MCF 10A (cell line): Measurements from ENCODE around the gene HTRA3. TPM values are rescaled to one million over a fixed set of nuclear protein-coding genes. Genes with fewer than 3 reads are reported as not detected.

Source experiments
- BruUV-seq: library from RNA; stranded (reverse); fragments of 400-500 nt; replicated peaks from 2 replicates; lab custom pipeline; 2021; lab: Mats Ljungman, UMichigan
- CTCF ChIA-PET: fragments of 300-600 bp; sonication (Branson Sonifier 250); formaldehyde crosslinking; extraction: SDS; loops from one replicate; lab custom pipeline; 2021; ENCODE audit warnings: antibody characterized with exemption, inconsistent platforms; lab: Yijun Ruan, JAX
- POLR2A ChIA-PET: fragments of 300-600, 350-650 bp; sonication (Branson Sonifier 250); formaldehyde crosslinking; extraction: SDS; loops from one replicate; lab custom pipeline; 2020; ENCODE audit warnings: antibody characterized with exemption, inconsistent platforms; lab: Yijun Ruan, JAX
- DNase-seq: peaks from one replicate; pipeline ENCODE4 v3.0.0-alpha.2; 2018; ENCODE audit not compliant: unreplicated experiment
- H3K27ac Mint-ChIP-seq: one replicate; pipeline ENCODE4 v1.8.0; 2022; ENCODE audit warnings: mild to moderate bottlenecking, low read depth, mixed read lengths; ENCODE audit not compliant: unreplicated experiment
- H3K27me3 Mint-ChIP-seq: one replicate; pipeline ENCODE4 v1.8.0; 2022; ENCODE audit warnings: mixed read lengths; ENCODE audit not compliant: insufficient read depth, unreplicated experiment
- H3K36me3 Mint-ChIP-seq: one replicate; pipeline ENCODE4 v1.8.0; 2022; ENCODE audit warnings: mild to moderate bottlenecking, moderate library complexity, mixed read lengths; ENCODE audit not compliant: insufficient read depth, unreplicated experiment
- H3K4me1 Mint-ChIP-seq: one replicate; pipeline ENCODE4 v1.8.0; 2022; ENCODE audit warnings: mixed read lengths; ENCODE audit not compliant: insufficient read depth, unreplicated experiment
- H3K4me3 Mint-ChIP-seq: one replicate; pipeline ENCODE4 v1.8.0; 2022; ENCODE audit warnings: mild to moderate bottlenecking, moderate library complexity, mixed read lengths; ENCODE audit not compliant: unreplicated experiment
- H3K9me3 Mint-ChIP-seq: one replicate; pipeline ENCODE4 v1.8.0; 2022; ENCODE audit warnings: mixed read lengths; ENCODE audit not compliant: unreplicated experiment
- intact Hi-C: fragments of 100-400 bp; cut with micrococcal nuclease; formaldehyde crosslinking; loops from 2 replicates; pipeline ENCODE4 v1.14.1; 2022
- total RNA-seq: library from RNA; stranded (reverse); gene quantifications from 2 replicates; pipeline ENCODE4 v1.2.3, GENCODE V29; 2022
- TF ChIP-seq, protein P1 (sequence below): fragments of 200-600 bp; IDR thresholded peaks from one replicate; pipeline ENCODE4 v1.8.0; 2022; ENCODE audit warnings: antibody characterized with exemption, mild to moderate bottlenecking; ENCODE audit not compliant: unreplicated experiment

Gene HTRA3
- total RNA-seq, 1 experiment from 2014 or later: not detected

DNA sequence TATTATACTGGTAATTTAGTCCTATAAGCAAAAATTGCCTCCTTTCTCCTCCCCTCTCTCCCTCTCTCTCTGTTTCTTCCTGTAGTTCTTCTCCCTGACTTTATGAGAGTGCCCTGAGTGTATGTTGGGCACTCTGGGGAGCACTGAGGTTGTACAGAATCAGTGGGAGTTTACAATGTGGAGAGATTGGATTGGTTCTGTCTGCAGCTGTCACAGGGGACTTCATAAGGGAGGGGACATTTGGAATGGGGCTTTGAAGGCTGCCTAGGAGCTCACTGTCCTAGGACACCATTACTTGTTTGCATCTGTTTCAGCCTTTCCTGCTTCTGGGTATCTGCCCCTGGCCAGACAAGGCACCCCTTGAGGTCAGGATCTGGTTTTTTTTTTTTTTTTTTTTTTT is 47.6 kb upstream of the HTRA3 start:
- Mint-ChIP-seq H3K36me3 (peaks cover 26% of the 10 kb centered on the region), H3K4me3 (no peak overlapping the region), H3K27ac (no peak overlapping the region), H3K4me1 (peaks cover 12% of the 10 kb centered on the region), H3K27me3 (no peaks in the 10 kb centered on the region), H3K9me3 (no peaks in the 10 kb centered on the region)
- ChIA-PET POLR2A (interaction anchor here (1.3 kb wide), 1 partner anchor 42 kb away, joined by 6 read pairs; no protein-coding TSS in a partner anchor), CTCF (interaction anchor here (0.6 kb wide), 1 partner anchor 45 kb away, joined by 3 read pairs; no protein-coding TSS in a partner anchor)
- no peak for DNase-seq
- intact Hi-C loops: no loop called here
- TF ChIP-seq, protein P1, sequence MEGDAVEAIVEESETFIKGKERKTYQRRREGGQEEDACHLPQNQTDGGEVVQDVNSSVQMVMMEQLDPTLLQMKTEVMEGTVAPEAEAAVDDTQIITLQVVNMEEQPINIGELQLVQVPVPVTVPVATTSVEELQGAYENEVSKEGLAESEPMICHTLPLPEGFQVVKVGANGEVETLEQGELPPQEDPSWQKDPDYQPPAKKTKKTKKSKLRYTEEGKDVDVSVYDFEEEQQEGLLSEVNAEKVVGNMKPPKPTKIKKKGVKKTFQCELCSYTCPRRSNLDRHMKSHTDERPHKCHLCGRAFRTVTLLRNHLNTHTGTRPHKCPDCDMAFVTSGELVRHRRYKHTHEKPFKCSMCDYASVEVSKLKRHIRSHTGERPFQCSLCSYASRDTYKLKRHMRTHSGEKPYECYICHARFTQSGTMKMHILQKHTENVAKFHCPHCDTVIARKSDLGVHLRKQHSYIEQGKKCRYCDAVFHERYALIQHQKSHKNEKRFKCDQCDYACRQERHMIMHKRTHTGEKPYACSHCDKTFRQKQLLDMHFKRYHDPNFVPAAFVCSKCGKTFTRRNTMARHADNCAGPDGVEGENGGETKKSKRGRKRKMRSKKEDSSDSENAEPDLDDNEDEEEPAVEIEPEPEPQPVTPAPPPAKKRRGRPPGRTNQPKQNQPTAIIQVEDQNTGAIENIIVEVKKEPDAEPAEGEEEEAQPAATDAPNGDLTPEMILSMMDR: no peak
- BruUV-seq: no TSS peak

DNA sequence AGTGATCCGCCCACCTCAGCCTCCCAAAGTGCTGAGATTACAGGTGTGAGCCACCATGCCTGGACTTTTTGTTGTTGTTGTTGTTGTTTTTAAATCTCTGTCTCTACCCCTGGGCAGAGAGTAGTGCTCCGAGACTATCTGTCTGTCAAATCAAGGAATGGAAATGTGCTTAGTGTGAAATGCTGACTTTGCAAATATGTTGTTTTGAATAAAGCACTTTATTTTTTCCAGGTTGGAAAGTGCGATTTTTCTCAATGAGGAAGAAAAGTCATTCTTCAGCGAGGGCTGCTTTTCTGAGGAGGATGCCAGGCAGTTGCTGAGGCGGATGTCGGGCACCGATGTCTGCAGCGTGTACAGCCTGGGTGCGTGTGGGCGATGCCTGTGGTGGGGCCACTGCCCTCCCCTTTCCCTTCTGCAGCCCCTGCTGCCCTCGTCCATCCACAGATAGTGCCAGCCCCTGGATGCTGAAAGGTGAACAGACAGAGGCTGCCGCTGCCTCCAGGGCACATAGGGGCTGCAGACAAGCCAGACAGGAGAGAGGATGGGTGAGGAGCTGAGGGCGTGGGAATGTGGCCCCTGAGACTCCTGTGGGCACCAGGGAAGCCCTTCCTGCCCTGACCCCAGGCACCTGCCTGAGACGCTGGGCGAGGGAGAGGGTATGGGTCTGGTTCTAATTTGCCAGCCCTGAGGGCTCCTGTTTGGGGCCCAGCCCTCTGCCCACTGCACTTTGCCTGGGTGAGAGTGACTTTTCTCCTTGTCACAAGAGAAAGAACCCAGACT is 46.8 kb upstream of the HTRA3 start:
- intact Hi-C loops: no loop called here
- no TSS peak for BruUV-seq
- POLR2A ChIA-PET: no interaction called here
- CTCF ChIA-PET: interaction anchor here (0.6 kb wide), 1 partner anchor 44 kb away, joined by 3 read pairs; no protein-coding TSS in a partner anchor
- DNase-seq: no peak
- Mint-ChIP-seq H3K27me3 (no peaks in the 10 kb centered on the region), H3K36me3 (peaks cover 26% of the 10 kb centered on the region), H3K27ac (no peak overlapping the region), H3K9me3 (no peaks in the 10 kb centered on the region), H3K4me1 (peaks cover 12% of the 10 kb centered on the region), H3K4me3 (no peak overlapping the region)
- TF ChIP-seq, protein P1: no peak

DNA sequence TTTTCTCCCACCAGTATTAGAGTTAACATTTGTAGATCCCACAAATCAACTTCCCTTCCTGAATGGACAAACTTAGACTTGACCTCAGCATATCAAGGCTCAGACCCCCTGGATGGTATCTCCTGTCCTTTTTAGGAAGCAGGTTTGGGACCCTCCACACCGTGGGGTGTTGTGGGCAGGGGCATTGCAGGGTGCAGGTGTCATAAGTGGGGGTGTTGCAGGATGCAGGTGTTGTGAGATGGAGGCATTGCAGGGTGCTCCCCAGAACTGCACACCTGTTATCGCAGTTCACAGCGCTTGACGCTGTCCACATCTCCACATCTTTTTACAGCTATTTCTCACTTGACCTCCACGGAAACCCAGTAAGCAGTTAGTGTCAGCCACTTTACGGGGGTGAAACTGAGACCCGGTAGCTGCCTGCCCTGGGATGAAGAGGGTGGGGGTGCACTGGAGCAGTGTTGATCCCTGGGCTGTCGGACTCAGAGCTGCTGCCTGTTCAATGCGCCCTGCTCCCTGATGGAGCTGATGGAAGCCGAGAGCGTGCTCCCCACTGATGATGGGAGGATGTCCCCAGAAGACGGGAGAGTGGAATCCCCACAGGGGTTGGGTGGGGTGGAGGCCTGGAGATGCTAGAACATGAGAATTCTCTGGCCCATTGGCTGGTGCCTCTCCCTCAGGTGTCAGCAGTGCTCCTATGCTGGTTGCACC is 45.1 kb upstream of the HTRA3 start:
- no peaks in the 10 kb centered on the region for H3K27me3 Mint-ChIP-seq
- intact Hi-C loops: no loop called here
- peaks cover 12% of the 10 kb centered on the region for H3K4me1 Mint-ChIP-seq
- no peak overlapping the region for H3K27ac Mint-ChIP-seq
- no TSS peak for BruUV-seq
- TF ChIP-seq, protein P1: no peak
- CTCF ChIA-PET: interaction anchor here (1.1 to 3.2 kb wide), 2 partner anchors 16 to 48 kb away, joined by 3 to 11 read pairs; no protein-coding TSS in a partner anchor
- peaks cover 25% of the 10 kb centered on the region for H3K36me3 Mint-ChIP-seq
- H3K4me3 Mint-ChIP-seq: no peak overlapping the region
- POLR2A ChIA-PET: interaction anchor here (0.7 kb wide), 1 partner anchor 10 kb away, joined by 3 read pairs; no protein-coding TSS in a partner anchor
- DNase-seq: no peak
- no peaks in the 10 kb centered on the region for H3K9me3 Mint-ChIP-seq
